ENCODE measurements around the gene DMKN. TPM values are rescaled to one million over a fixed set of nuclear protein-coding genes. Genes with fewer than 3 reads are reported as not detected.

The DMKN gene
- total and polyA plus RNA-seq, 7 donors: 5.5 to 39.0 (median 15.8) TPM

- intact Hi-C loops (cut with DNase I): no loop called here
- H3K27me3 ChIP-seq: peaks cover 0 to 9% (median 0%) of the 10 kb centered on the region in 3 donors
- DNase-seq: no peak
- TF ChIP-seq POLR2AphosphoS5 (IDR thresholded peaks at IDR 0.05) (no peak), EP300 (IDR thresholded peaks at IDR 0.05) (no peak), CTCF (IDR thresholded peaks at IDR 0.05) (no peak), POLR2A (IDR thresholded peaks at IDR 0.05) (no peak)
- no peak overlapping the region for H3K4me3 ChIP-seq
- H3K27ac ChIP-seq: no peak overlapping the region
- H3K4me1 ChIP-seq: peaks cover 0 to 7% (median 3%) of the 10 kb centered on the region in 4 donors
- 77 to 86% methylated on average over 9 of the region's 9 CpGs for WGBS, 2 donors
- H3K36me3 ChIP-seq: no peaks in the 10 kb centered on the region
- H3K9me3 ChIP-seq: no peaks in the 10 kb centered on the region
Measured at GRCh38 chr19:35493971-35494370, 19.5 kb downstream of the DMKN start.

- intact Hi-C loops (cut with DNase I): no loop called here
- Histone ChIP-seq H3K4me1 (peaks cover 0 to 7% (median 3%) of the 10 kb centered on the region in 4 donors), H3K4me3 (no peak overlapping the region), H3K36me3 (no peaks in the 10 kb centered on the region), H3K9me3 (no peaks in the 10 kb centered on the region), H3K27me3 (peaks cover 0 to 9% (median 0%) of the 10 kb centered on the region in 3 donors), H3K27ac (no peak overlapping the region)
- 62 to 84% methylated on average over 9 of the region's 9 CpGs for WGBS, 2 donors
- no peak for DNase-seq
- no peak for TF ChIP-seq POLR2AphosphoS5 (IDR thresholded peaks at IDR 0.05)
- TF ChIP-seq POLR2A (IDR thresholded peaks at IDR 0.05): no peak
- TF ChIP-seq CTCF (IDR thresholded peaks at IDR 0.05): no peak
- no peak for TF ChIP-seq EP300 (IDR thresholded peaks at IDR 0.05)
Measured at GRCh38 chr19:35491836-35492360, 21.6 kb downstream of the DMKN start.

GRCh38 chr19:35490364-35490763 lies 23.1 kb downstream of the DMKN start, which contains the start of gene KRTDAP:
Gene KRTDAP (minus strand): TSS chr19:35490464. CDS start chr19:35490442, 22 bp downstream.
- Histone ChIP-seq H3K27ac (no peak within 1 kb of the TSS), H3K36me3 (no peaks in the 10 kb centered on the region), H3K27me3 (peaks cover 0 to 9% (median 0%) of the 10 kb centered on the region in 3 donors), H3K4me3 (no peak within 1 kb of the TSS), H3K4me1 (peaks cover 0 to 4% (median 2%) of the 10 kb centered on the region in 4 donors), H3K9me3 (no peaks in the 10 kb centered on the region)
- no peak for TF ChIP-seq CTCF (IDR thresholded peaks at IDR 0.05)
- no peak for TF ChIP-seq POLR2AphosphoS5 (IDR thresholded peaks at IDR 0.05)
- no peak for TF ChIP-seq POLR2A (IDR thresholded peaks at IDR 0.05)
- no peak for TF ChIP-seq EP300 (IDR thresholded peaks at IDR 0.05)
- WGBS, 2 donors: 86% methylated on average over 9 of the region's 9 CpGs
- intact Hi-C loops (cut with DNase I): no loop called here
- no peak for DNase-seq

- 91 to 92% methylated on average over 16 of the region's 16 CpGs for WGBS, 2 donors
- H3K36me3 ChIP-seq: no peaks in the 10 kb centered on the region
- no peak overlapping the region for H3K4me3 ChIP-seq
- TF ChIP-seq EP300 (IDR thresholded peaks at IDR 0.05): no peak
- no peak for TF ChIP-seq POLR2A (IDR thresholded peaks at IDR 0.05)
- TF ChIP-seq POLR2AphosphoS5 (IDR thresholded peaks at IDR 0.05): no peak
- no peak for TF ChIP-seq CTCF (IDR thresholded peaks at IDR 0.05)
- no peaks in the 10 kb centered on the region for H3K4me1 ChIP-seq
- intact Hi-C loops (cut with DNase I): no loop called here
- H3K27ac ChIP-seq: no peak overlapping the region
- no peak for DNase-seq
- peaks cover 0 to 9% (median 0%) of the 10 kb centered on the region in 3 donors for H3K27me3 ChIP-seq
- H3K9me3 ChIP-seq: no peaks in the 10 kb centered on the region
Measured at GRCh38 chr19:35488677-35489076, 24.8 kb downstream of the DMKN start.
